HG02798 (cell line): ENCODE measurements around the gene PNPO.

Experiments used
- ATAC-seq: cut with Tn5 transposase; IDR thresholded peaks from one replicate; pipeline ENCODE4 v1.9.1; 2021; ENCODE audit warnings: mild to moderate bottlenecking; ENCODE audit not compliant: unreplicated experiment, poor library complexity

The PNPO gene

DNA sequence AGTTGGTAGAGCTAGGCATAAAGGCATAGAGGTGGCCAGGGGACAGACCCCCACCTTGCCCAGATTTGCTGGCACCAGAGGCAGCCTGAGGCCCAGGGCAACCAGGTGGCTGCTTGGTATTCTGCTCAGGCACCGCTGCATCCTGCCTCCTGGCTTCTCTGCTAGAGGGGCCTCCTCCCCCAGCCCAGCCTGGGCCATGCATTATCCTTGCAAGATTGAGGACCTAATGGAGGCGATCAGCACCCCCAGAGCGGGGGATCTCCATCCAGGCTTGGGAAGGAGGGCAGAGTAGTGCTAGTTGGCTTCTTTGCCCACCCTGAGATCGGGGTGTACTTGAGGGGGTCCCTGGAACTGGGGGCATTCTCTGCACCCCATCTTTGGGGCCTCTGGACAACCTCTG lies 53.4 kb downstream of the PNPO start:
- ATAC-seq: no peak

DNA sequence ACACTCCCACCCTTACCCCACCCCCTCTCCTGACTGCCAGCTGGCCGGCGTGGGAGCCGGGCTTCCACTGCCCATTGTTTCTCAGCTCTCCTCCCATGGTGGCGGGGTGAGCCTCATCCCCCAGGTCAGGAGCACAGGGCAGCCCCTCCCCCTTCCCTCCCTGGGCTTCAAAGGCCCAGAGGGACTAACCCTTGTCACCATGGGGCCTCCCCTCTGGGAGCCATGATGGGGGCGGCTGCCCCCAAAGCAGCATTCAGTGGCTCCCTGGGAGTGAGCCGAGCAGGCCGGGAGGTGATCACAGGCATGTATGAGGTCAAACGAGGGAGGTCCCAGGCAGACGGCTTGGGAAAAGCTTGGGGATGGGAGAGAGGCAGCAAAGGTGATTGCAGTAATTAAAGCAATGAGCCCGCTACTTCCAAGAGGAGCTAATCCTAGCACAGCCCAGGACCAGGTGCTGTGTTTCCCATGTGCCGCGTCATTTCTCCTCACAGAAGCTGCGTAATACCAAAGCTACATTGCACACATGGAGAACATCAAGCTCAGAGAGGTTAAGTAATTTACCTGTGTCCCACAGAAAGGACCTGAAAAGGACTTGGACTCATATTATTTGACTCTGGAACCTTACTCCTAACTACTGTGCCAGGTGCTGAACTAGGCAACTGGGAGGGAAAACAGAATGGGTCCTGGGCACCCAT lies 54.0 kb downstream of the PNPO start:
- ATAC-seq: no peak

DNA sequence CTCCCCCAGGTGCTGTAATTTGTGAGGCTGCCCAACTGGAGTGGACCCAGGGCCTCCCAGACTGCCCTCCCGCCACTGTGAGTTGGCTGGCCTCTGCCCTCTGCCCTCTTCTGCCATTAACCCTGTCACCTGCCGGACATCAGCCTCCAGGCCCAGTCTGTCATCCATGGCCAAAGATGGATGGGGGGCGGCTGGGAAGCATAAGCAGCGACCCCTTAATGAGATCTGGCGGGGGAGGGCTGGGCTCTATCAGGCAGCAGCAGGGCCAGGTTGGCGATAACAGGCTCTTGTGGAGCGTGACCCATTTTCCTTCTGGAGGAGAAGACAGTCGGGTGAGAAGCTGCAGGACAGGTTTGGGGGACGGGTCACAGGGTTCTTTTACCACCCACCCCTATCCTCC lies 54.8 kb downstream of the PNPO start:
- ATAC-seq: no peak

DNA sequence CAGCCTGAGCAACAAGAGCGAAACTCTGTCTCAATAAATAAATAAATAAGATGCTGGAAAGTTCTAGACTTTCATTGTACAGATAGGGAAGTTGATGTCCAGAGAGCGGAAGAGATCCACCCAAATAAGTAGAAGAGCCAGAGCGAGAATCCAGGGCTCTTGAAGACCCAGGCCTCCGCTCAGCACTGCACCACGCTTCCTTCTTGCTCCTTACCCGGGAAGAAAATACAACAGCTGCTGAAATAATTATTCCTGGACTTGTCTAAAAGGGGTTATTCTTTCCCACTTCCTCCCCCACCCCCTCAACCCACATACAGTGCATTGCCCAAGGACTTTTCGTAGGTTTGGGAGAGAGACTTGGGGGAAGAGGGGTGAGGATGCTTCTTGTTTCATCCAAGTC lies 56.2 kb downstream of the PNPO start:
- no peak for ATAC-seq

DNA sequence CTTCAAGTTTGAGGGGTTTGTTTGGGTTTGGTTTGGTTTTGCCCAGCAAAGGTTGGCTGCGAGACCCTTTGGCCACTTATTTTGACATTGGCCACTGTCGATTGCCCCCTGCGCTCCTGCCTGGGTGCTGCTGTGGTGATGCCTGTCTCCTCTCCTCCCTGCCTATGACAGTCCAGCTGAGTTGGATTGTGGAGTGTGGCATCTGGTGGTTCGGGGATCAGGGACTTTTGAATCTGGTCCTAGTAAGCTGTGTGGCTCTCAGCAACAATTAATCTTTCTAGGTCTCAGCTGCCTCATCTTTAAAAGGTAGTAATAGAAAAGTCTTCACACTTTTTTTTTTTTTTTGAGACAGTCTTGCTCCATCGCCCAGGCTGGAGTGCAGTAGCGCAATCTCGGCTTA lies 56.7 kb downstream of the PNPO start:
- no peak for ATAC-seq
